Prostate gland (tissue), 2 donors: ENCODE measurements around the gene NUBPL.

Experiments used
- POLR2A ChIP-seq: fragments of 450-650 bp; IDR thresholded peaks from one replicate; pipeline ENCODE4 v1.6.1; 2016; ENCODE audit warnings: antibody characterized with exemption, mild to moderate bottlenecking
- TF ChIP-seq, protein P1 (sequence below), 4 experiments: fragments of 200-600 bp in 2 of 4; fragments of 450-650 bp in 2 of 4; sonication (generic) in 2 of 4; IDR thresholded peaks; 1 replicate in 3 of 4; 2 replicates in 1 of 4; pipeline ENCODE4 v1.5.1; 2016 to 2019; ENCODE audit warnings: antibody characterized with exemption in 4 of 4, mild to moderate bottlenecking in 2 of 4, moderate library complexity in 2 of 4

DNA sequence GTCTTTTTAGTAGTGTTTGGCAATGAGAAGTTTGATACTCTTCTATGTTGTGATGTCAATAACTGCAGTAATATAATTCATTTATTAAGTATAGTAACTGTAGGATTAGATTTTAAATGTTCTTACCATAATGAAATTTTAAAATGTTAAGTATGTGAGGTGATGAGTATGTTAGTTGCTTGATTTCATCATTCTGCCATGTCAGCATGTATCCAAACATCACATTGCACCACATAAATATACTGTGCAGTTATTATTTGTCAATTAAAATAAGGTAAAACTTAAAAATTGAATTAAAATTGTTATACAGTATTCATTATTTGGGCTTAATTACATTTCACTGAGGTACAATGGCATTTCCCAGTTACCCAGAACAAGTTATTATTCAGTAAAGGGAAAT is 138.6 kb downstream of the NUBPL start:
- TF ChIP-seq, protein P1, sequence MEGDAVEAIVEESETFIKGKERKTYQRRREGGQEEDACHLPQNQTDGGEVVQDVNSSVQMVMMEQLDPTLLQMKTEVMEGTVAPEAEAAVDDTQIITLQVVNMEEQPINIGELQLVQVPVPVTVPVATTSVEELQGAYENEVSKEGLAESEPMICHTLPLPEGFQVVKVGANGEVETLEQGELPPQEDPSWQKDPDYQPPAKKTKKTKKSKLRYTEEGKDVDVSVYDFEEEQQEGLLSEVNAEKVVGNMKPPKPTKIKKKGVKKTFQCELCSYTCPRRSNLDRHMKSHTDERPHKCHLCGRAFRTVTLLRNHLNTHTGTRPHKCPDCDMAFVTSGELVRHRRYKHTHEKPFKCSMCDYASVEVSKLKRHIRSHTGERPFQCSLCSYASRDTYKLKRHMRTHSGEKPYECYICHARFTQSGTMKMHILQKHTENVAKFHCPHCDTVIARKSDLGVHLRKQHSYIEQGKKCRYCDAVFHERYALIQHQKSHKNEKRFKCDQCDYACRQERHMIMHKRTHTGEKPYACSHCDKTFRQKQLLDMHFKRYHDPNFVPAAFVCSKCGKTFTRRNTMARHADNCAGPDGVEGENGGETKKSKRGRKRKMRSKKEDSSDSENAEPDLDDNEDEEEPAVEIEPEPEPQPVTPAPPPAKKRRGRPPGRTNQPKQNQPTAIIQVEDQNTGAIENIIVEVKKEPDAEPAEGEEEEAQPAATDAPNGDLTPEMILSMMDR (IDR thresholded peaks at IDR 0.05): no peak
- no peak for TF ChIP-seq POLR2A
